ENCODE data around the gene TM4SF4.

DNA sequence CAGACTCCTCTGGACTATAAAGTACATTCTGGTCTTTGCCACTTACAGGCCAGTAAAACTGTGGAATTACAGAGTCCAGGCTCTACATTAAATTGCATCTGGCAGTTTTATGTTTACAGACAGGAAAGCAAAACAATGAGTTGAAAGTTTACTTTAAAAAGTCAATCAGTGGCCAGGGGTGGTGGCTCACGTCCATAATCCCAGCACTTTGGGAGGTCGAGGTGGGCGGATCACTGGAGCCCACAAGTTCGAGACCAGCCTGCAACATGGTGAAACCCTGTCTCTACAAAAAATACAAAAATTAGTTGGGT, 53.8 kb downstream of the TM4SF4 start:
- TF ChIP-seq, protein P1, sequence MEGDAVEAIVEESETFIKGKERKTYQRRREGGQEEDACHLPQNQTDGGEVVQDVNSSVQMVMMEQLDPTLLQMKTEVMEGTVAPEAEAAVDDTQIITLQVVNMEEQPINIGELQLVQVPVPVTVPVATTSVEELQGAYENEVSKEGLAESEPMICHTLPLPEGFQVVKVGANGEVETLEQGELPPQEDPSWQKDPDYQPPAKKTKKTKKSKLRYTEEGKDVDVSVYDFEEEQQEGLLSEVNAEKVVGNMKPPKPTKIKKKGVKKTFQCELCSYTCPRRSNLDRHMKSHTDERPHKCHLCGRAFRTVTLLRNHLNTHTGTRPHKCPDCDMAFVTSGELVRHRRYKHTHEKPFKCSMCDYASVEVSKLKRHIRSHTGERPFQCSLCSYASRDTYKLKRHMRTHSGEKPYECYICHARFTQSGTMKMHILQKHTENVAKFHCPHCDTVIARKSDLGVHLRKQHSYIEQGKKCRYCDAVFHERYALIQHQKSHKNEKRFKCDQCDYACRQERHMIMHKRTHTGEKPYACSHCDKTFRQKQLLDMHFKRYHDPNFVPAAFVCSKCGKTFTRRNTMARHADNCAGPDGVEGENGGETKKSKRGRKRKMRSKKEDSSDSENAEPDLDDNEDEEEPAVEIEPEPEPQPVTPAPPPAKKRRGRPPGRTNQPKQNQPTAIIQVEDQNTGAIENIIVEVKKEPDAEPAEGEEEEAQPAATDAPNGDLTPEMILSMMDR (IDR thresholded peaks at IDR 0.05; ENCODE audit: poor library complexity, severe bottlenecking) = no peak
- no peak for TF ChIP-seq EZH2 (IDR thresholded peaks at IDR 0.05; ENCODE audit: borderline replicate concordance, insufficient read depth, low read length, poor library complexity, severe bottlenecking)
- no peak for TF ChIP-seq EP300 (conservative IDR thresholded peaks at IDR 0.05; ENCODE audit: poor library complexity, severe bottlenecking)
- TF ChIP-seq POLR2AphosphoS5 (IDR thresholded peaks at IDR 0.05) = no peak

Data from neural cell (in vitro differentiated cells).